Epidermal melanocyte (primary cell): Measurements from ENCODE around the gene ITGA5.
A peak's percentile ranks its signal among the peaks of the same experiment; 100 is the strongest.
"Not testable (repeated sequence)": the region's sequence is repeated elsewhere in the genome, so short reads cannot be mapped to it uniquely, and the experiment has no call there.

Experiments used
- DNase-seq: peaks from one replicate; pipeline ENCODE4 v3.0.0; 2011; ENCODE audit warnings: low spot score; ENCODE audit not compliant: insufficient read length

ITGA5 gene

DNA sequence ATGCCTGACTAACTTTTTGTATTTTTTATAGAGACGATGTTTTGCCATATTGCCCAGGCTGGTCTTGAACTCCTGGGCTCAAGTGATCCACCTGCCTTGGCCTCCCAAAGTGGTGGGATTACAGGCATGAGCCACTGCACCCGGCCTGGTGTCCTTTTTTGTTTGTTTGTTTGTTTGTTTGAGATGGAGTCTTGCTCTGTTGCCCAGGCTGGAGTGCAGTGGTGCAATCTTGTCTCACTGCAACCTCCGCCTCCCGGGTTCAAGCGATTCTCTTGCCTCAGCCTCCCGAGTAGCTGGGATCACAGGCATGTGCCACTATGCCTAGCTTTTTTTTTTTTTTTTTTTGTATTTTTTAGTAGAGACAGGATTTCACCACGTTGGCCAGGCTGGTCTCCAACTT lies 64.8 kb downstream of the ITGA5 start:
- DNase-seq, result not testable (repeated sequence)

GRCh38 chr12:54352891-54353874 lies 65.9 kb downstream of the ITGA5 start:
- DNase-seq, result peak; percentile 63

- DNase-seq, result no peak
Measured at GRCh38 chr12:54352022-54352531, 67.0 kb downstream of the ITGA5 start.

DNA sequence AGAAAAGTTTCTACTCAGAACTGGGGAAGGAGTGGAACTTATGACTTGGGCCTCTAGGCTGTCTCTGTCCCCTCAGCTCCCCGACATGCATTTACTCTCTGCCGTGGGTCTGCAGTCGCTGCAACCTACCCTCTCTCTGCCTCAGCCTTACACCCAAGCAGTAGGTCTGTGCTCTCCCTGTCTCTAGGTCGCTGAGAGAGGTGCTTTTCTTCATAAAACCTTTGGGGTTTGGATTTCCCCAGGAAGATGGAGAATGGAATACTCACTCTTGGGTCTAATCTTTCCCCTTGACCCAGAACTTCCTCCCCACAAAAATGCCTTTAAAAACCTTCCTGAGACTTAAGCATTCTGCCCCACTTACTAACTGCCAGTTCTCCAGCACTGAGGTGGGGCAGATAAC lies 67.7 kb downstream of the ITGA5 start:
- no peak for DNase-seq

DNA sequence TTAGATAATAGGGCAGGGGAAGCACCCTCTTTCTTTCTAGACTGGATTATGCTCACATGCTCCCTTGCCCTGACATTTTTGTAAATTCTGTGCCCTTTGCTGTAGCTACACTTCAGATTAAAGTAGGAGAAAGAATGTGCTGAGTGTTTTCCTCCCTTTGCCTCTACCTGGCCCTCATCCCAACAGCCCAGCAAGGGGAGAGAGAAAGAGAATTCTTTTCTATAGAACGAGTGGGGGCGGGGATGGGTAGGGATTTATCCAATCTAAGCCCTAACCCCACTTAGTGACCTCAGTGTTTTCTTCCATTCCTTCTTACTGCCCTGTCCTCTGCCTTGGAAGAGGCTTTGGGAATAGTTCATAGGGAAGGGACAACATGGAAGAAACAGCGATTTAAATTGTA lies 68.3 kb downstream of the ITGA5 start:
- DNase-seq, result no peak

DNA sequence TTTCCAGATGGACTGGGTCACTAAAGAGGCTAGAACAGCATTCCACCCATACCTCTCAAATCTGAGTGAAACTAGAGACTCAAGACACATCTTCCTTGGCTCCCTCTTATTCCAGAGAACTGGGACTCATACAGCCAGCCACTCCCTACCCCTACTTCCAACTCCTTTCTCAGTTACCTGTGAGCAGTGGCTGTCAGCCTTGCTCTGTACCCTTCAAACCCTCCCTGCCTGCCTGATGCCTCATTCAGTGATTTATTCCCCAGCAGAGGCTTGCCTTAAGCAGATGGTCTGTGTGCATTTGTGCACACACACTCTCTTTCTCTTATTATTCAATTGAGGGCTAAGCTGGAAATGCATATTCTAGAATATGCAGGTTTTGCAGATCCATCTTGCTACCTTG lies 69.4 kb downstream of the ITGA5 start:
- DNase-seq, result no peak

DNA sequence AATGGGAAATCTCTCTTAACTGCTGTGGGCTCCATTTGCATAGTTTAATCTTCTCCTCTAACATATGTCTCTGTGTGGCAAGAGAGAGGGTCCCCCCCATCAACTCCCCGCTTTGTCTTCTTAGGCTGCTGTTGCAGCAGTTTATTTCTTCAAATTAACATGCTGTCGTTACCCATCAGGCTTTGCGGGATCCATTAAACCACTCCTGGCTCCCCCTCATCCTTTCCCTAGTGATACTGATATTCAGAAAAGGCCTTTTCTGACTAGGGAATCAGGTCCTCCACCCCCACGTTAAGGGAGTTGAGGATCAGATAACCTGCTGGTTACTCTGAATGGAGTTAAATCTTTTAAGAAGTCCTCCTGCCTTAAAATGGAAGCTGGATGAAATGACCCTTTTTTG lies 70.0 kb downstream of the ITGA5 start:
- no peak for DNase-seq
